Loucy (cell line): ENCODE results near the gene RSPRY1.

Source experiments
- EZH2phosphoT487 ChIP-seq: fragments of 200-600 bp; IDR thresholded peaks from 2 replicates; pipeline ENCODE4 v1.6.1; 2018; ENCODE audit warnings: antibody characterized with exemption, mild to moderate bottlenecking, moderate library complexity, borderline replicate concordance
- TF ChIP-seq, protein P1 (sequence below): fragments of 200-600 bp; sonication (generic); conservative IDR thresholded peaks from 2 replicates; pipeline ENCODE4 v1.5.1; 2014; ENCODE audit warnings: mild to moderate bottlenecking, antibody characterized with exemption, low read length

DNA sequence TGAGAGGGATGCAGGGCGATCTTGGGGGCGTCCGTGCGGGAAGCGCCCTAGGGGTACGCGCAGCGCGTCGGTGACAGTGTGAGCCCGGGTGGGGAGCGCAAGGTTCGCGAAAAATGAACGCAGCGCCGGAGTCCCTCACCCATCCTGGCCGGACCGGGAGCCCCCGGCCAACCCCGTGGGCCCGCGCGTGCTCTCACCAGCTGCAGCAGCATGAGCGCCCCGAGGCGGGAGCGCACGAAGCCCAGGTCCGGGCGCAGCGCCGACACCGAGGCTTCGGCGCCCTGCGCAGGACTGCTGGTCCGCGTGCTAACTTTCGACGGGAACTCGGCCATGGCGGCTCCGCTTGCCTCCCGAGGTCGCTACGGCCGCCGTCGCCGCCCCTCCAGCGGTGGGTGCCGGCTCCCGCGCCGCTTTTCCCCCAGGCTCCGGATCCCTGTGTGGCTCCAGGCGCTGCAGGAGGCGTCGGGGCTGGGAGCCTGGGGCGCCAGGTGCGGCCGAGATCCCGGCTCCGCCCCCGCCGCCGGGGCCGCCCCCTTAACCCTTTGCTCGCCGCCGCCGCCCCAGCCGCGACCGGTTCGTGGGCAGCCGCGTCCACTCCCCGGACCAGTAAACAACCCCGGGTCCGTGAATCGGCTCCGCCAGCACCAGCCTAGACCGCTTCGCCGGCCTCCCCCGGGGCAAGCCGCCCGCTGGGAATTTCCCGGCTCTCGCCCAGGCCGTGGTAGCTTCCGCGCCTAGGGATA is 98.3 kb downstream of the RSPRY1 start, which contains the start of gene PLLP:
- TF ChIP-seq, protein P1, sequence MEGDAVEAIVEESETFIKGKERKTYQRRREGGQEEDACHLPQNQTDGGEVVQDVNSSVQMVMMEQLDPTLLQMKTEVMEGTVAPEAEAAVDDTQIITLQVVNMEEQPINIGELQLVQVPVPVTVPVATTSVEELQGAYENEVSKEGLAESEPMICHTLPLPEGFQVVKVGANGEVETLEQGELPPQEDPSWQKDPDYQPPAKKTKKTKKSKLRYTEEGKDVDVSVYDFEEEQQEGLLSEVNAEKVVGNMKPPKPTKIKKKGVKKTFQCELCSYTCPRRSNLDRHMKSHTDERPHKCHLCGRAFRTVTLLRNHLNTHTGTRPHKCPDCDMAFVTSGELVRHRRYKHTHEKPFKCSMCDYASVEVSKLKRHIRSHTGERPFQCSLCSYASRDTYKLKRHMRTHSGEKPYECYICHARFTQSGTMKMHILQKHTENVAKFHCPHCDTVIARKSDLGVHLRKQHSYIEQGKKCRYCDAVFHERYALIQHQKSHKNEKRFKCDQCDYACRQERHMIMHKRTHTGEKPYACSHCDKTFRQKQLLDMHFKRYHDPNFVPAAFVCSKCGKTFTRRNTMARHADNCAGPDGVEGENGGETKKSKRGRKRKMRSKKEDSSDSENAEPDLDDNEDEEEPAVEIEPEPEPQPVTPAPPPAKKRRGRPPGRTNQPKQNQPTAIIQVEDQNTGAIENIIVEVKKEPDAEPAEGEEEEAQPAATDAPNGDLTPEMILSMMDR, result no peak
- TF ChIP-seq EZH2phosphoT487, result no peak
